ENCODE results near the gene WNT2. TPM values are rescaled to one million over a fixed set of nuclear protein-coding genes. Genes with fewer than 3 reads are reported as not detected.

Gene WNT2
- total RNA-seq, 2 donors from 2014 or later: not detected

GRCh38 chr7:117338020-117338419, 15.2 kb upstream of the WNT2 start:
- no peaks in the 10 kb centered on the region for H3K4me1 ChIP-seq
- TF ChIP-seq POLR2A (IDR thresholded peaks at IDR 0.05) (no peak), CTCF (IDR thresholded peaks at IDR 0.05) (no peak)
- H3K27me3 ChIP-seq: no peaks in the 10 kb centered on the region
- H3K4me3 ChIP-seq: no peak overlapping the region
- ATAC-seq (no peak), DNase-seq (no peak)
- no peaks in the 10 kb centered on the region for H3K36me3 ChIP-seq (replicated peaks in 1 of 2; ENCODE audit: insufficient read depth in 1 of 2, low read depth in 2 of 2)
- intact Hi-C loops (cut with DNase I): no loop called here
- H3K27ac ChIP-seq: no peak overlapping the region
- 75 to 92% methylated on average over 1 of the region's 1 CpG for WGBS, 2 donors
- H3K9me3 ChIP-seq: no peaks in the 10 kb centered on the region

GRCh38 chr7:117333168-117333567, 10.3 kb upstream of the WNT2 start:
- H3K27me3 ChIP-seq: no peaks in the 10 kb centered on the region
- H3K4me3 ChIP-seq: no peak overlapping the region
- TF ChIP-seq POLR2A (IDR thresholded peaks at IDR 0.05): no peak
- no peak for TF ChIP-seq CTCF (IDR thresholded peaks at IDR 0.05)
- no peak overlapping the region for H3K27ac ChIP-seq
- H3K4me1 ChIP-seq: no peaks in the 10 kb centered on the region
- no peaks in the 10 kb centered on the region for H3K36me3 ChIP-seq (replicated peaks in 1 of 2; ENCODE audit: insufficient read depth in 1 of 2, low read depth in 2 of 2)
- no peaks in the 10 kb centered on the region for H3K9me3 ChIP-seq
- no peak for ATAC-seq
- intact Hi-C loops (cut with DNase I): no loop called here
- no peak for DNase-seq

- no peak for TF ChIP-seq POLR2A (IDR thresholded peaks at IDR 0.05)
- no peak for TF ChIP-seq CTCF (IDR thresholded peaks at IDR 0.05)
- no peak for ATAC-seq
Measured at GRCh38 chr7:117332031-117332430, 9.2 kb upstream of the WNT2 start.

GRCh38 chr7:117325836-117326235, 3.0 kb upstream of the WNT2 start:
- no peak for ATAC-seq
- no peaks in the 10 kb centered on the region for H3K9me3 ChIP-seq
- TF ChIP-seq POLR2A (IDR thresholded peaks at IDR 0.05): no peak
- TF ChIP-seq CTCF (IDR thresholded peaks at IDR 0.05): no peak
- peaks cover 25% of the 10 kb centered on the region for H3K4me1 ChIP-seq
- WGBS, 2 donors: 40 to 52% methylated on average over 1 of the region's 1 CpG
- DNase-seq: no peak
- intact Hi-C loops (cut with DNase I): no loop called here
- no peaks in the 10 kb centered on the region for H3K36me3 ChIP-seq (replicated peaks in 1 of 2; ENCODE audit: insufficient read depth in 1 of 2, low read depth in 2 of 2)
- H3K4me3 ChIP-seq: no peak overlapping the region
- no peaks in the 10 kb centered on the region for H3K27me3 ChIP-seq
- no peak overlapping the region for H3K27ac ChIP-seq

More at GRCh38 chr7:117332031-117332430, 9.2 kb upstream of the WNT2 start:
- intact Hi-C loops (cut with DNase I): no loop called here
- Histone ChIP-seq H3K9me3 (no peaks in the 10 kb centered on the region), H3K27me3 (no peaks in the 10 kb centered on the region), H3K4me3 (no peak overlapping the region), H3K36me3 (replicated peaks in 1 of 2; ENCODE audit: insufficient read depth in 1 of 2, low read depth in 2 of 2) (no peaks in the 10 kb centered on the region), H3K4me1 (no peaks in the 10 kb centered on the region), H3K27ac (no peak overlapping the region)
- DNase-seq: no peak

GRCh38 chr7:117324960-117325359, 2.1 kb upstream of the WNT2 start:
- Histone ChIP-seq H3K4me1 (peaks cover 25% of the 10 kb centered on the region), H3K4me3 (no peak overlapping the region), H3K9me3 (no peaks in the 10 kb centered on the region), H3K36me3 (replicated peaks in 1 of 2; ENCODE audit: insufficient read depth in 1 of 2, low read depth in 2 of 2) (no peaks in the 10 kb centered on the region), H3K27ac (no peak overlapping the region), H3K27me3 (no peaks in the 10 kb centered on the region)
- 58 to 64% methylated on average over 4 of the region's 4 CpGs for WGBS, 2 donors
- DNase-seq (no peak), ATAC-seq (no peak)
- intact Hi-C loops (cut with DNase I): no loop called here
- TF ChIP-seq CTCF (IDR thresholded peaks at IDR 0.05) (no peak), POLR2A (IDR thresholded peaks at IDR 0.05) (no peak)

All from body of pancreas (tissue), 4 donors.